Tibial nerve (tissue), 4 donors: ENCODE measurements around the gene PRPF19. TPM values are rescaled to one million over a fixed set of nuclear protein-coding genes. Genes with fewer than 3 reads are reported as not detected.
A peak's percentile ranks its signal among the peaks of the same experiment; 100 is the strongest.

ENCODE experiments used
- DNase-seq, 2 donors: peaks; one replicate each; pipeline ENCODE4 v3.0.0-alpha.2; 2019; ENCODE audit warnings: low spot score in 2 of 2
- H3K27ac ChIP-seq, 4 donors: fragments of 200-600 bp; sonication (generic) in 3 of 4; one replicate each; pipeline ENCODE4 v1.5.1; 2017 to 2019; ENCODE audit warnings: mild to moderate bottlenecking in 1 of 4
- H3K27me3 ChIP-seq, 2 donors: fragments of 200-600 bp; sonication (generic) in 1 of 2; one replicate each; pipeline versions ENCODE4 v1.5.1 to v1.6.0; 2017 to 2019
- H3K36me3 ChIP-seq, 3 donors: fragments of 200-600 bp; sonication (generic); one replicate each; pipeline ENCODE4 v1.5.1; 2018 to 2019
- H3K4me1 ChIP-seq, 4 donors: fragments of 200-600 bp; sonication (generic) in 3 of 4; one replicate each; pipeline ENCODE4 v1.5.1; 2017 to 2019
- H3K4me3 ChIP-seq, 4 donors: fragments of 200-600 bp; sonication (generic) in 3 of 4; one replicate each; pipeline ENCODE4 v1.5.1; 2017 to 2019; ENCODE audit warnings: mild to moderate bottlenecking in 1 of 4, moderate library complexity in 1 of 4
- H3K9me3 ChIP-seq, 4 donors: fragments of 200-600 bp; sonication (generic) in 3 of 4; one replicate each; pipeline ENCODE4 v1.5.1; 2017 to 2019
- EP300 ChIP-seq, 2 donors: sonication (generic); formaldehyde crosslinking; IDR thresholded peaks; one replicate each; pipeline ENCODE4 v1.6.1; 2017; ENCODE audit warnings: antibody characterized with exemption in 2 of 2, mild to moderate bottlenecking in 1 of 2
- POLR2A ChIP-seq, 2 donors: fragments of 450-650 bp; IDR thresholded peaks; one replicate each; pipeline ENCODE4 v1.6.1; 2017; ENCODE audit warnings: antibody characterized with exemption in 2 of 2, mild to moderate bottlenecking in 2 of 2, moderate library complexity in 2 of 2
- WGBS, 2 donors: methylation state at CpG; one replicate each; pipeline ENCODE4 v1.1.5; 2018; 5-methylcytosine and 5-hydroxymethylcytosine counted together
- total RNA-seq, 4 donors: library from RNA; depleted of rRNA; stranded (reverse); fragments of >200 nt; gene quantifications; one replicate each; pipeline ENCODE4 v1.1.0, GENCODE V29; 2016
- TF ChIP-seq, protein P1 (sequence below), 5 experiments: fragments of 200-600 bp in 3 of 5; fragments of 450-650 bp in 2 of 5; sonication (generic) in 3 of 5; IDR thresholded peaks; one replicate each; pipeline ENCODE4 v1.5.1; 2016 to 2019; ENCODE audit warnings: antibody characterized with exemption in 5 of 5, mild to moderate bottlenecking in 3 of 5, moderate library complexity in 2 of 5

PRPF19 gene
- total RNA-seq, 4 donors from 2014 or later, result 49.6 to 92.0 (median 55.5) TPM

DNA sequence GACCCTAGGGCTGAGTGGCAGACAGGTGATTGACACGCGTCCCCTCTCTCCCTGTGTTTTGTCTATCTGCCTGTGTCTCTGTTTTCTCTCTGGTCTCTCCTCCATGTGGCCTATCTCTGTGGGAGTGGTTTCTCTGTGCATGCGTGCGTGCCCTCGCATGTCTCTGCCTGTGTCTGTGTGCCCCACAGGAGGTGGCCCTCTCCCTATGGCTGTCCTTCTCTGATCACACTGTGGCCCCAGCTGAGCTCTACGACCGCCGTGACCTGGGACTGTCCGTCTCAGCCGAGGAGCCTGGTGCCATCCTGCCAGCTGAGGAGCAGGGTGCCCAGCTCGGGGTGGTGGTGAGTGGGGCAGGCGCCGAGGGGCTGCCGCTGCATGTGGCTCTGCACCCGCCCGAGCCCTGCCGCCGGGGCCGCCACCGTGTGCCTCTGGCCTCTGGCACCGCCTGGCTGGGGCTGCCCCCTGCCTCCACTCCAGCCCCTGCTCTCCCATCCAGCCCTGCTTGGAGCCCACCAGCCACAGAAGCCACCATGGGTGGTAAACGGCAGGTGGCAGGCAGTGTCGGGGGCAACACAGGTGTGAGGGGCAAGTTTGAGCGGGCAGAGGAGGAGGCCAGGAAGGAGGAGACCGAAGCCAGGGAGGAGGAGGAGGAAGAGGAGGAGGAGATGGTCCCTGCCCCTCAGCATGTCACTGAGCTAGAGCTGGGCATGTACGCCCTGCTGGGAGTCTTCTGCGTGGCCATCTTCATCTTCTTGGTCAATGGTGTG is 29.5 kb upstream of the PRPF19 start:
- TF ChIP-seq, protein P1, sequence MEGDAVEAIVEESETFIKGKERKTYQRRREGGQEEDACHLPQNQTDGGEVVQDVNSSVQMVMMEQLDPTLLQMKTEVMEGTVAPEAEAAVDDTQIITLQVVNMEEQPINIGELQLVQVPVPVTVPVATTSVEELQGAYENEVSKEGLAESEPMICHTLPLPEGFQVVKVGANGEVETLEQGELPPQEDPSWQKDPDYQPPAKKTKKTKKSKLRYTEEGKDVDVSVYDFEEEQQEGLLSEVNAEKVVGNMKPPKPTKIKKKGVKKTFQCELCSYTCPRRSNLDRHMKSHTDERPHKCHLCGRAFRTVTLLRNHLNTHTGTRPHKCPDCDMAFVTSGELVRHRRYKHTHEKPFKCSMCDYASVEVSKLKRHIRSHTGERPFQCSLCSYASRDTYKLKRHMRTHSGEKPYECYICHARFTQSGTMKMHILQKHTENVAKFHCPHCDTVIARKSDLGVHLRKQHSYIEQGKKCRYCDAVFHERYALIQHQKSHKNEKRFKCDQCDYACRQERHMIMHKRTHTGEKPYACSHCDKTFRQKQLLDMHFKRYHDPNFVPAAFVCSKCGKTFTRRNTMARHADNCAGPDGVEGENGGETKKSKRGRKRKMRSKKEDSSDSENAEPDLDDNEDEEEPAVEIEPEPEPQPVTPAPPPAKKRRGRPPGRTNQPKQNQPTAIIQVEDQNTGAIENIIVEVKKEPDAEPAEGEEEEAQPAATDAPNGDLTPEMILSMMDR (IDR thresholded peaks at IDR 0.05), result no peak
- TF ChIP-seq POLR2A (IDR thresholded peaks at IDR 0.05), result no peak
- TF ChIP-seq EP300 (IDR thresholded peaks at IDR 0.05), result no peak
- WGBS, 2 donors, result 80 to 83% methylated on average over 20 to 27 of the region's 27 CpGs
- Histone ChIP-seq H3K27ac (peak overlapping the region in 1 of 4 donors; percentile 33), H3K27me3 (no peaks in the 10 kb centered on the region), H3K9me3 (no peaks in the 10 kb centered on the region), H3K4me1 (peaks cover 0 to 15% (median 0%) of the 10 kb centered on the region in 4 donors), H3K36me3 (peaks cover 0 to 63% (median 6%) of the 10 kb centered on the region in 3 donors), H3K4me3 (no peak overlapping the region)
- DNase-seq, result no peak

DNA sequence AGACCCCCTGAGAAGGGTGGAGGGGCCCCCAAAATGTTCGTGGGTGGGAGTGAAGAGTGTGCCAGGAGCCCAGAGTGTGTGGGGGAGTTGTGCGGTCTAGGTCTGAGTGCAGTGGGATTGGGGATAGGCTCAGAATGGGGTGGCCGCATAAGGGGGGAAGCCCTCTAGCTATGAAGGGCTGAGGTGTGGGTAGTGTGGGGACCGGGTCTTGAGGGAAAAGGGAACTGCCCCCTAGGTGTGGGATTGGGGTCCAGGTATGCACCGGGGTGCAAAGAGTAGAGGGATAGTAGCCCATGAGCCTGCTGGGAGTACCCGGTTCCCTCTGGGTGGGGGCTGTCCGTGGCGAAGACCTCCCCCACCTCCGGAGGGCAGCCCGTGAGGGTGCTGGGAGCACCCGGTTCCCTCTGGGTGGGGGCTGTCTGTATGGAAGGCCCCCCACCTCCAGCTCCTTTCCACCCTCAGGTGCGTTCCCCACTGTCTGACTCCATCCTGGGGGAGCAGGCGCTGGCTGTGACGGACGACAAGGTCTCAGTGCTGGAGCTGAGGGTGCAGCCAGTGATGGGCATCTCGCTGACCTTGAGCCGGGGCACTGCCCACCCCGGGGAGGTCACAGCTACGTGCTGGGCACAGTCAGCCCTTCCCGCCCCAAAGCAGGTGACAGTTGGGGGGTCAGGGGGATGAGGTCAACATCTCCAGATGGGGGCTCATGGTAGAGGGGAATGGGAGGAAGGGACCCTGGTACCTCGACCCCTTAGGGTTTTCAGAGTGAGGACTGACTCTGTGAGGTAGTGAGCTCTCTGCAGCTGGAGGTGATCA is 28.6 kb upstream of the PRPF19 start:
- H3K27me3 ChIP-seq, result no peaks in the 10 kb centered on the region
- no peak overlapping the region for H3K4me3 ChIP-seq
- peaks cover 0 to 15% (median 0%) of the 10 kb centered on the region in 4 donors for H3K4me1 ChIP-seq
- H3K36me3 ChIP-seq, result peaks cover 0 to 63% (median 6%) of the 10 kb centered on the region in 3 donors
- no peak for TF ChIP-seq EP300 (IDR thresholded peaks at IDR 0.05)
- no peak for TF ChIP-seq POLR2A (IDR thresholded peaks at IDR 0.05)
- TF ChIP-seq, protein P1 (IDR thresholded peaks at IDR 0.05), result no peak
- no peak overlapping the region for H3K27ac ChIP-seq
- no peak for DNase-seq
- no peaks in the 10 kb centered on the region for H3K9me3 ChIP-seq
- 73 to 78% methylated on average over 21 of the region's 21 CpGs for WGBS, 2 donors

DNA sequence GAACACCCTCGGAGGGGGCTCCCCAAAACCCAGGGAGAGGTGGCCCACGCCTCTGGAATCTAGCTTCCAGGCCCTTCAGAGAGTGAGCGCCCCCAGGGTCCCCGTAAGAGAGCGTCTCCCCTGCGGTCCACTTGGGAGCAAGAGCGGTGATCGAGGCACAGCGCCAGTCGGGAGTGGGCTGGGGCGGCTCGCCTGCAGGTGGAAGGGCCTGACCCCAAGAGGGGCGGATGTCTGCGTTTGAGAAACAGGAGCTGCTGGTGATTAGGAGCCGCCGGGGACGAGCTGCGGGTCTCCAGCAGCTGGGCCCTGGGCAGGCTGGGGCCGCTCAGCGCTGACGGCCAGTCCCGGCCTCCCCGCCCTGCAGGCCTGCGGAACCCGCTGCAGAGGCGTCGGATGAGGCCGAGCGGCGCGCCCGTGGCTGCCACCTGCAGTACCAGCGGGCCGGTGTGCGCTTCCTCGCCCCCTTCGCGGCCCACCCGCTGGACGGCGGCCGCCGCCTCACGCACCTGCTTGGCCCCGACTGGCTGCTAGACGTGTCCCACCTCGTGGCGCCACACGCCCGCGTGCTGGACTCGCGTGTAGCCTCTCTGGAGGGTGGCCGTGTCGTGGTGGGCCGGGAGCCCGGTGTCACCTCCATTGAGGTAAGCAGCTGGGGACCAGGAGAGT is 27.9 kb upstream of the PRPF19 start:
- WGBS, 2 donors, result 84 to 85% methylated on average over 43 to 57 of the region's 57 CpGs
- Histone ChIP-seq H3K4me1 (peaks cover 0 to 15% (median 0%) of the 10 kb centered on the region in 4 donors), H3K9me3 (no peaks in the 10 kb centered on the region), H3K4me3 (no peak overlapping the region), H3K27ac (no peak overlapping the region), H3K27me3 (no peaks in the 10 kb centered on the region), H3K36me3 (peaks cover 0 to 62% (median 4%) of the 10 kb centered on the region in 3 donors)
- no peak for TF ChIP-seq POLR2A (IDR thresholded peaks at IDR 0.05)
- no peak for TF ChIP-seq EP300 (IDR thresholded peaks at IDR 0.05)
- TF ChIP-seq, protein P1 (IDR thresholded peaks at IDR 0.05), result no peak
- DNase-seq, result no peak

DNA sequence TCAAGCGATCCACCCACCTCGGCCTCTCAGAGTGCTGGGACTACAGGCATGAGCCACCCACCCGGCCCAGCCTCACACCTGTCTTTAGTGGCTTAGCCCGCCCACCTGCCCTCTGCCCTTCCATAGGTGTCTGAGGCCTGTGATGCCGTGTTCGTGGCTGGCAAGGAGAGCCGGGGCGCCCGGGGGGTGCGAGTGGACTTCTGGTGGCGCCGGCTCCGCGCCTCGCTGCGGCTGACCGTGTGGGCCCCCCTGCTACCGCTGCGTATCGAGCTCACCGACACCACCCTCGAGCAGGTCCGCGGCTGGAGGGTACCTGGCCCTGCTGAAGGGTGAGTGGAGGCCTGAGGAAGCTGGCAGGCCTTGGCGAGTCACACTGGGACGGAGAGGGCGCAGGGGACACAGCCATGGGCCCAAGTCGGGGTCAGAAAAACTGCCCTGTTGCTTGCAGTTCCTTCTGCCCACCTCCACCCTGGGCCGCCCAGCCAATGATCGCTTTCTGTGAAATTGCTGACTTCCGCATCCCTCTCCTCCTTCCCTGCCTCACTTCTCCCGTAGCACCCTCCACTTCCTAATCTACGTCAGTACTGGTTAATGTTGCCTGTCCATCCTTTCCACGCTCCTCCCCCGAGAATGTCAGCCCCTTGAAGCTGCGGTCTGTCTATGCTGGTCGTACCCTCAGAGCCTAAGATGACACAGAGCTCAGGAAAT is 27.2 kb upstream of the PRPF19 start:
- Histone ChIP-seq H3K4me3 (no peak overlapping the region), H3K4me1 (peaks cover 0 to 15% (median 0%) of the 10 kb centered on the region in 4 donors), H3K27ac (no peak overlapping the region), H3K36me3 (peaks cover 0 to 62% (median 0%) of the 10 kb centered on the region in 3 donors), H3K27me3 (no peaks in the 10 kb centered on the region), H3K9me3 (no peaks in the 10 kb centered on the region)
- WGBS, 2 donors, result 92 to 93% methylated on average over 27 to 37 of the region's 37 CpGs
- no peak for DNase-seq
- TF ChIP-seq POLR2A (IDR thresholded peaks at IDR 0.05) (no peak), EP300 (IDR thresholded peaks at IDR 0.05) (no peak)
- TF ChIP-seq, protein P1 (IDR thresholded peaks at IDR 0.05), result no peak
